VCaP (cell line): ENCODE measurements around the gene SLC26A9.
A peak's percentile ranks its signal among the peaks of the same experiment; 100 is the strongest.

Source experiments
- H3K27ac ChIP-seq: fragments of 450-650 bp; 2 replicates; pipeline ENCODE4 v1.5.1; 2017
- CTCF ChIP-seq: fragments of 450-650 bp; conservative IDR thresholded peaks from 2 replicates; pipeline ENCODE4 v1.5.1; 2017; ENCODE audit warnings: mild to moderate bottlenecking, moderate library complexity

The SLC26A9 gene

GRCh38 chr1:205977402-205978014, 34.3 kb upstream of the SLC26A9 start:
- no peak overlapping the region for H3K27ac ChIP-seq
- TF ChIP-seq CTCF: peak; percentile 94

- TF ChIP-seq CTCF: no peak
These were observed 33.6 kb upstream of the SLC26A9 start for GRCh38 chr1:205976708-205977401.

GRCh38 chr1:205976036-205976435, 32.8 kb upstream of the SLC26A9 start:
- TF ChIP-seq CTCF: no peak
- no peak overlapping the region for H3K27ac ChIP-seq

More at GRCh38 chr1:205976708-205977401, 33.6 kb upstream of the SLC26A9 start:
- no peak overlapping the region for H3K27ac ChIP-seq

GRCh38 chr1:205975387-205975998, 32.2 kb upstream of the SLC26A9 start:
- H3K27ac ChIP-seq: no peak overlapping the region
- no peak for TF ChIP-seq CTCF

GRCh38 chr1:205974712-205975111, 31.5 kb upstream of the SLC26A9 start:
- no peak overlapping the region for H3K27ac ChIP-seq
- TF ChIP-seq CTCF: no peak

GRCh38 chr1:205973377-205974232, 30.3 kb upstream of the SLC26A9 start:
- H3K27ac ChIP-seq: no peak overlapping the region
- no peak for TF ChIP-seq CTCF
